ENCODE data around the gene NPIPB12. TPM values are rescaled to one million over a fixed set of nuclear protein-coding genes. Genes with fewer than 3 reads are reported as not detected.
"Not testable (repeated sequence)": the region's sequence is repeated elsewhere in the genome, so short reads cannot be mapped to it uniquely, and the experiment has no call there.

NPIPB12 gene
- total RNA-seq: 28.1 TPM

DNA sequence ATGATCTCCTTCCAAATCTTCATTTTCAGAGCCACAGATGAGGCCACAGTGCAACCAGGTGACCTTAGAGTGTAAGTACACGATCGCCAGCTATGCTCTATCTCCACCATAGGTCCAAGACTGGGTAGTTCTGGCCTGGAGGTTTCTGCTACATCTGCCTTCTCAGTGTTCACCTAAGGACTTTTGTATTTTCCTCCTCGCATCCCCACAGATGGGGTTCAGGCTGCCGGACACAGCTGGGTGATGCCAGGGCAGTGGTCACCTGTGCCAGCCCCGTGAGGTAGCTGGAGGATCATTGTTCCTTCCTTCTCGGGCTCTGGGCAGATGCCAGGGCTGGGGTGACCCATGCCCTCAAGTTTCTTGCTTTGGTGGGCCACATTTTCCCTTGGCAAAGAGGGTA lies at the start of gene NPIPB12:
NPIPB12 (minus strand) TSS at position 101 of the 400 bp plus-strand sequence.
- not testable (repeated sequence) for DNase-seq

- DNase-seq: not testable (repeated sequence)
These were observed 15.3 kb upstream of the NPIPB12 start for GRCh38 chr16:29521520-29521919.

DNA sequence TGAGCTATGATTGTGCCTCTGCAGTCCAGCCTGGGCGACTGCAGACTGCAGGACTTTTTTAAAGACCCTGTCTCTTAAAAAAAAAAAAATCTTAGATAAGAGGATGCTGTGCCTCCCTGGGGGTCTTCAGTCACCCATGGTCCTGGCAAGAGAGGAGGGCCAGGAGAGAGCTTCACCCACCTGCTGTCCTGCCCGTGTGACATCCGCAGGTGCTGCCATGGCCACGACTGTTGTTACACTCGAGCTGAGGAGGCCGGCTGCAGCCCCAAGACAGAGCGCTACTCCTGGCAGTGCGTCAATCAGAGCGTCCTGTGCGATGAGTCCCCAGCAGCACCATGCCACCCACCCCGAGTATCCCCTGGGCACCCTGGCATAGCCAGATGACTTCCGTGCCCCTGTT lies 23.9 kb downstream of the NPIPB12 start:
- DNase-seq: not testable (repeated sequence)

DNA sequence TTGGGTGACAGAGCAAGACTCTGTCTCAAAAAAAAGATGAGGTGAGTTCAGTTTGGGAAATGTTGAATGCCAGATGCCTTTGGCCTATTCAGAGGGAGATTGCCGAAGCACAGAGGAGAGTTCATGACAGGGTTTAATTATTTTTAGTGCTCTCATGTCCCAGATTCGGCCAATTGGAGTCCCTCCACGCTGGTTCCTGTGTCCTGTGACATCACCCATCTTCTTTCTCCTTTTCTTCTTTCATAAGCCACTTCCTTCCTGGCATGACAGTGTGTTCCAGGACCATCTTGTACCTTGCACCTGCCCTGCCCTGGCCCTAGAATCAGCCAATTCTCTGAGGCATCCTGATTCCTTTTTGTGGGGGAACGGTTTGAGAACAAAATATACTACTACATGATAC lies 34.1 kb downstream of the NPIPB12 start:
- DNase-seq: not testable (repeated sequence)

GRCh38 chr16:29469660-29470059 lies 36.5 kb downstream of the NPIPB12 start:
- DNase-seq: not testable (repeated sequence)

GRCh38 chr16:29467654-29468366 lies 38.4 kb downstream of the NPIPB12 start:
- not testable (repeated sequence) for DNase-seq

- DNase-seq: not testable (repeated sequence)
These were observed 39.3 kb downstream of the NPIPB12 start for GRCh38 chr16:29466904-29467303.

- not testable (repeated sequence) for DNase-seq
These were observed 40.0 kb downstream of the NPIPB12 start for GRCh38 chr16:29465985-29466824.

DNA sequence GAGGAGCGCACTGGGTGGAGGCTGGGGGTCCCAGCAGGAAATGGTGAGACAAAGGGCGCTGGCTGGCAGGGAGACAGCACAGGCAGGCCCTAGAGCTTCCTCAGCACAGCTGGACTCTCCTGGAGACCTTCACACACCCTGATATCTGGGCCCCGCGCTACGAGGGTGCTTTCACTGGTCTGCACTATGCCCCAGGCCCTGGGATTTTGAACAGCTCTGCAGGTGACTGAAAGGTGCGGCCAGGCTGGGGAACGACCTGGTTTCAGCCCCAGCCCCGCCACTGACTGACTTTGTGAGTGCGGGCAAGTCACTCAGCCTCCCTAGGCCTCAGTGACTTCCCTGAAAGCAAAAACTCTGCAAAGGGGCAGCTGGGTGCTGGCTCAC lies 45.6 kb downstream of the NPIPB12 start:
- DNase-seq: not testable (repeated sequence)

DNA sequence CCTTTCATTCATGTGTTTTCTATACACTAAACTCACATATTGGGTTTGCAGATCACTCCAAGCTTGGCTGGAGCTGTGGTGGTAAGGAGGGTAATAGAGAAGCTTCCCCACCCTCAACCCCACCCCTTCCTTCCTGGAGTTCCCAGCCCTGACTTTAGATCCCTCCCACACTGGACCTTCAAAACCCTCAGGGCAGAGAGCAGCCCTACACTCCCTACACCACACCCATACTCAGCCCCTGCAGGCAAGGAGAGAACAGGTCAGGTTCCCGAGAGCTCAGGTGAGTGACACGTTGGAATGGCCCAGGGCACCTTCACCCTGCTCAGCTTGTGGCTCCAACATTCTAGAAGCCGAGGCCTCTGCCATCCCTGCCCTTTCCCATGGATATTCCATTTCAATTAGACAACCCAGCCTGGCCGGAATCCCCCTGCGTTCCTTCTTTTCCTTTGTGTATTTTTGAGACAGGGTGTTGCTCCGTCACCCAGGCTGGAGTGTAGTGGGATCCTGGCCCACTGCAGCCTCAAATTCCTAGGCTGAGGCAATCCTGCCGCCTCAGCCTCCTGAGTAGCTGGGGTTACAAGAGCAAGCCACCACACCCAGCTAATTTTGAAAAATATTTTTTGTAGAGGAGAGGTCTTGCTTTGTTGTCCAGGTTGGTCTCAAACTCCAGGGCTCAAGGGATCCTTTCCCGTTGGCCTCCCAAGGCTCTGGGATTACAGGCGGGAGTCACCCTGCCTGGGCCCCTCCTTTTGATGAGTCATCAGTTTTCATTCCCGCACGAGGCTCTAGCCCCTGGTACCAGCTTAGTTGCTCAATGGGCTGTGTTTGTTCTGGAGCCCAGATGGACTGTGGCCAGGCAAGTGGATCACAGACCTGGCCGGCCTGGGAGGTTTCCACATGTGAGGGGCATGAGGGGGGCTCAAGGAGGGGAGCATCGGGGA lies 46.2 kb downstream of the NPIPB12 start, which contains the start of gene SULT1A4:
SULT1A4 (plus strand) TSS at position 208 of the 941 bp plus-strand sequence. CDS start 1,473 bp downstream, outside the sequence.
- not testable (repeated sequence) for DNase-seq

GRCh38 chr16:29457660-29458059 lies 48.5 kb downstream of the NPIPB12 start:
- not testable (repeated sequence) for DNase-seq

GRCh38 chr16:29454828-29455227 lies 51.4 kb downstream of the NPIPB12 start:
- not testable (repeated sequence) for DNase-seq

- not testable (repeated sequence) for DNase-seq
These were observed 51.9 kb downstream of the NPIPB12 start, which contains the start of the genes BOLA2 and SLX1B for GRCh38 chr16:29454269-29454668. Gene BOLA2 (minus strand): TSS chr16:29454351. CDS start chr16:29454253, 98 bp downstream. Gene SLX1B (plus strand): TSS chr16:29454533.

DNA sequence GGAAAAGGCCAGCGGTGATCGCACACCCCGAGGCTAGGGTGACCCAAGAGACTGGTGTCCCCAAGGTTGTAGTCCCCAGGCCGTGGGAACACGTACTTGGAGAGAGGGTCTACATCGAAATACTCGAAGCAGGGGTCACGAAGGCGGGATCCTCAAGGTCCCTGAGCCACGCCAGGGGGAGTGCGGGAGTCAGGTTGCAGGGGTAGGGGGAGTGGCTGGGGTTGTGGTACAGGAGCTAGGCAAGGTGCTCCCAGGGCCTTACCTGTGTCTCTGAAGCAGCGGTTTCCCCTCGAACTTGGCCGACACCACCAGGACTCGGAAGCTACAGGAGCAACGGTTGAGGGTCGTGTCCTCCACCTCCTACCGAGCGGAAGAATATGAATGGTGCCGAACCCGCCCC lies 52.5 kb downstream of the NPIPB12 start:
- DNase-seq: not testable (repeated sequence)

Small RNAs within 50 kb of the gene (small RNA-seq; reads per million reads assigned to genes)
- not detected for gene AC133555.2 (ENCODE audit: low replicate concordance)

Other genes with a start within 250 kb of the NPIPB12 start
- gene NPIPB11, start 99.7 kb downstream of the NPIPB12 start, total RNA-seq: 0.79 TPM
- gene BOLA2, start 52.1 kb downstream of the NPIPB12 start, total RNA-seq: 14.0 TPM
- gene SLX1B, start 51.9 kb downstream of the NPIPB12 start, total RNA-seq: 5.0 TPM
- gene SULT1A4, start 46.5 kb downstream of the NPIPB12 start, total RNA-seq: 2.1 TPM
- gene SPN, start 156.8 kb upstream of the NPIPB12 start, total RNA-seq: 2.8 TPM
- 16.1 TPM for gene QPRT, start 172.8 kb upstream of the NPIPB12 start, total RNA-seq
- 0.99 TPM for gene C16orf54, start 239.6 kb upstream of the NPIPB12 start, total RNA-seq

All from skin of body (tissue), 3 donors.